Fibroblast of lung (primary cell): ENCODE measurements around the gene PIGK.

Experiments used
- CTCF ChIP-seq, 2 donors: IDR thresholded peaks in 1 of 2; conservative IDR thresholded peaks in 1 of 2; 1 replicate in 1 of 2; 2 replicates in 1 of 2; pipeline ENCODE4 v1.5.1; 2011 to 2012; ENCODE audit warnings: low read length in 2 of 2, control low read depth in 1 of 2, inconsistent platforms in 1 of 2, low read depth in 1 of 2, mild to moderate bottlenecking in 1 of 2
- EZH2 ChIP-seq: IDR thresholded peaks from 2 replicates; pipeline ENCODE4 v1.5.1; 2012; ENCODE audit warnings: low read length, control low read depth, mild to moderate bottlenecking; ENCODE audit errors: missing control alignments

GRCh38 chr1:77218477-77219165, 609 bp downstream of the PIGK start:
- TF ChIP-seq CTCF (conservative IDR thresholded peaks at IDR 0.05 in 1 of 2, IDR thresholded peaks at IDR 0.05 in 1 of 2; ENCODE audit: low read depth in 1 of 2, low read length in 2 of 2): no peak
- TF ChIP-seq EZH2: no peak
